HG02610 (cell line): Measurements from ENCODE around the gene KRTAP3-3.

Experiments used
- ATAC-seq: cut with Tn5 transposase; IDR thresholded peaks from one replicate; pipeline ENCODE4 v1.9.1; 2021; ENCODE audit warnings: mild to moderate bottlenecking, moderate library complexity; ENCODE audit not compliant: unreplicated experiment

The KRTAP3-3 gene

GRCh38 chr17:40961591-40961990 is 32.4 kb downstream of the KRTAP3-3 start:
- ATAC-seq: no peak

- ATAC-seq: no peak
These were observed 33.8 kb downstream of the KRTAP3-3 start for GRCh38 chr17:40960144-40960543.

- no peak for ATAC-seq
These were observed 35.6 kb downstream of the KRTAP3-3 start for GRCh38 chr17:40958086-40958953.

GRCh38 chr17:40956401-40957254 is 37.3 kb downstream of the KRTAP3-3 start:
- ATAC-seq: no peak

- no peak for ATAC-seq
These were observed 40.1 kb downstream of the KRTAP3-3 start for GRCh38 chr17:40953881-40954280.

GRCh38 chr17:40952661-40953060 is 41.3 kb downstream of the KRTAP3-3 start:
- no peak for ATAC-seq

- ATAC-seq: no peak
These were observed 41.8 kb downstream of the KRTAP3-3 start for GRCh38 chr17:40952154-40952553.

GRCh38 chr17:40951011-40951622 is 42.8 kb downstream of the KRTAP3-3 start:
- no peak for ATAC-seq

GRCh38 chr17:40950176-40950575 is 43.8 kb downstream of the KRTAP3-3 start:
- no peak for ATAC-seq

GRCh38 chr17:40949418-40949817 is 44.5 kb downstream of the KRTAP3-3 start:
- ATAC-seq: no peak

GRCh38 chr17:40947929-40948328 is 46.0 kb downstream of the KRTAP3-3 start:
- no peak for ATAC-seq

- no peak for ATAC-seq
These were observed 48.5 kb downstream of the KRTAP3-3 start for GRCh38 chr17:40945414-40945813.

GRCh38 chr17:40944531-40944930 is 49.4 kb downstream of the KRTAP3-3 start:
- no peak for ATAC-seq
